SH-SY5Y (cell line): ENCODE data around the gene CRTAC1.

Source experiments
- GATA2 ChIP-seq: IDR thresholded peaks from 2 replicates; pipeline ENCODE4 v1.6.1; 2011; ENCODE audit warnings: mild to moderate bottlenecking, low read depth, low read length
- GATA3 ChIP-seq: IDR thresholded peaks from 2 replicates; pipeline ENCODE4 v1.6.1; 2011; ENCODE audit warnings: low read depth, mild to moderate bottlenecking, low read length, moderate library complexity

GRCh38 chr10:97850446-97850845 lies 180.0 kb downstream of the CRTAC1 start:
- TF ChIP-seq GATA2 (no peak), GATA3 (no peak)
